Karpas-422 (cell line): ENCODE results near the gene ARMCX1. TPM values are rescaled to one million over a fixed set of nuclear protein-coding genes. Genes with fewer than 3 reads are reported as not detected.
"Not testable (repeated sequence)": the region's sequence is repeated elsewhere in the genome, so short reads cannot be mapped to it uniquely, and the experiment has no call there.

Experiments
- DNase-seq: peaks from one replicate; pipeline ENCODE4 v3.0.0-alpha.2; 2015
- H2AFZ ChIP-seq: fragments of 200-600 bp; sonication (generic); 2 replicates; pipeline ENCODE4 v1.6.1; 2014; ENCODE audit warnings: antibody characterized with exemption, low read length, mixed read lengths
- H3K27ac ChIP-seq: fragments of 200-600 bp; sonication (generic); 2 replicates; pipeline ENCODE4 v1.5.1; 2014; ENCODE audit warnings: mild to moderate bottlenecking, low read length, moderate library complexity
- H3K27me3 ChIP-seq: fragments of 200-600 bp; sonication (generic); 2 replicates; pipeline ENCODE4 v1.6.1; 2014; ENCODE audit warnings: low read length, mixed read lengths
- H3K36me3 ChIP-seq: fragments of 200-600 bp; sonication (generic); 2 replicates; pipeline ENCODE4 v1.6.1; 2014; ENCODE audit warnings: low read length, mixed read lengths; ENCODE audit not compliant: insufficient read depth
- H3K4me1 ChIP-seq: fragments of 200-600 bp; sonication (generic); 2 replicates; pipeline ENCODE4 v1.6.1; 2014; ENCODE audit warnings: mild to moderate bottlenecking, low read length, mixed read lengths
- H3K4me2 ChIP-seq: fragments of 200-600 bp; sonication (generic); 2 replicates; pipeline ENCODE4 v1.6.1; 2014; ENCODE audit warnings: low read length, low read depth, mild to moderate bottlenecking; ENCODE audit not compliant: poor library complexity, severe bottlenecking
- H3K4me3 ChIP-seq: fragments of 200-600 bp; sonication (generic); 2 replicates; pipeline ENCODE4 v1.5.1; 2014; ENCODE audit warnings: mild to moderate bottlenecking, antibody characterized with exemption, low read length, mixed read lengths
- H3K79me2 ChIP-seq: fragments of 200-600 bp; sonication (generic); 2 replicates; pipeline ENCODE4 v1.6.1; 2014; ENCODE audit warnings: mild to moderate bottlenecking, low read length, mixed read lengths
- H3K9ac ChIP-seq: fragments of 200-600 bp; sonication (generic); 2 replicates; pipeline ENCODE4 v1.6.0; 2014; ENCODE audit warnings: low read length
- H3K9me2 ChIP-seq: fragments of 200-600 bp; sonication (generic), shearing (Covaris generic); replicated peaks from 2 replicates; pipeline ENCODE4 v1.6.0; 2014; ENCODE audit warnings: mild to moderate bottlenecking, low read length, moderate library complexity; ENCODE audit not compliant: insufficient read depth
- H3K9me3 ChIP-seq: fragments of 300-700, 200-600 bp; sonication (generic); 2 replicates; pipeline ENCODE4 v1.6.1; 2014; ENCODE audit warnings: low read length, mixed read lengths
- H4K20me1 ChIP-seq: fragments of 200-600 bp; sonication (generic); 2 replicates; pipeline ENCODE4 v1.6.1; 2014; ENCODE audit warnings: mild to moderate bottlenecking, antibody characterized with exemption, low read length, low read depth; ENCODE audit not compliant: insufficient read depth
- total RNA-seq: library from RNA; depleted of rRNA; stranded (reverse); fragments of >200 nt; shearing (Covaris generic); gene quantifications from 2 replicates; pipeline ENCODE4 v1.2.3, GENCODE V29; 2014; ENCODE audit warnings: low replicate concordance; rRNA removed

The ARMCX1 gene
- not detected in 2 replicates for total RNA-seq

DNA sequence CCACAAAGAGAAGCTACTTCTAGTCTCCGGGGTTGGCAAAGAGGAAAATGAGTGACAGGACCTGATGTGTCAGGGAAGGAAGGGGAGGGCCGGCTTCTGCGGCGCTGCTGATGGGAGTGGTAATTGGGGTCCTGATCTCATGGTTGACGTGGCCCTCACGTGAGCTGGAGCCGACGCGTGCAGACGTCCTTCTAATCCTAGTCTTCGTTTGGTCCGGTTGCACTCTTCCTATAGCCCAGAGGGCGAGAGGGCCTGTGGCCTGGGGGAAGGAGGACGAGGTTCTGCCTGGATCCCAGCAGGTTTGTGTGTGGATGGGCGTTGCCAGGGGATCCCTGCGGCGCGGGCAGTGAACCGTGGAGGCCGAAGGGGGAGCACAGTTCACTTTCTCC, at the start of gene ARMCX1:
ARMCX1 (plus strand) TSS at position 186 of the 389 bp plus-strand sequence. CDS start 2,384 bp downstream, outside the sequence.
- no peak for DNase-seq
- Histone ChIP-seq H3K4me3 (no peak within 1 kb of the TSS), H2AFZ (no peak within 1 kb of the TSS)

DNA sequence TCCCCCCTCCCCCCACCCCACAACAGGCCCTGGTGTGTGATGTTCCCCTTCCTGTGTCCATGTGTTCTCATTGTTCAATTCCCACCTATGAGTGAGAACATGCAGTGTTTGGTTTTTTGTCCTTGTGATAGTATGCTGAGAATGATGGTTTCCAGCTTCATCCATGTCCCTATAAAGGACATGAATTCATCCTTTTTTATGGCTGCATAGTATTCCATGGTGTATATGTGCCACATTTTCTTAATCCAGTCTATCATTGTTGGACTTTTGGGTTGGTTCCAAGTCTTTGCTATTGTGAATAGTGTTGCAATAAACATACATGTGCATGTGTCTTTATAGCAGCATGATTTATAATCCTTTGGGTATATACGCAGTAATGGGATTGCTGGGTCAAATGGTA, 47.4 kb upstream of the ARMCX1 start:
- not testable (repeated sequence) for H3K4me3 ChIP-seq, DNase-seq, H3K4me2 ChIP-seq, H3K9me3 ChIP-seq, H3K9me2 ChIP-seq, H3K27ac ChIP-seq, H3K36me3 ChIP-seq, H4K20me1 ChIP-seq, H2AFZ ChIP-seq, H3K4me1 ChIP-seq, H3K9ac ChIP-seq, H3K79me2 ChIP-seq, H3K27me3 ChIP-seq

More for the DNA sequence above, at the start of gene ARMCX1:
- Histone ChIP-seq H3K4me1 (no peaks in the 10 kb centered on the region), H3K4me2 (no peak within 1 kb of the TSS), H3K27me3 (no peaks in the 10 kb centered on the region), H3K9ac (no peak within 1 kb of the TSS), H3K9me2 (no peaks in the 10 kb centered on the region), H3K27ac (no peak within 1 kb of the TSS), H3K79me2 (no peaks in the 10 kb centered on the region), H3K9me3 (no peaks in the 10 kb centered on the region), H3K36me3 (no peaks in the 10 kb centered on the region), H4K20me1 (no peaks in the 10 kb centered on the region)

DNA sequence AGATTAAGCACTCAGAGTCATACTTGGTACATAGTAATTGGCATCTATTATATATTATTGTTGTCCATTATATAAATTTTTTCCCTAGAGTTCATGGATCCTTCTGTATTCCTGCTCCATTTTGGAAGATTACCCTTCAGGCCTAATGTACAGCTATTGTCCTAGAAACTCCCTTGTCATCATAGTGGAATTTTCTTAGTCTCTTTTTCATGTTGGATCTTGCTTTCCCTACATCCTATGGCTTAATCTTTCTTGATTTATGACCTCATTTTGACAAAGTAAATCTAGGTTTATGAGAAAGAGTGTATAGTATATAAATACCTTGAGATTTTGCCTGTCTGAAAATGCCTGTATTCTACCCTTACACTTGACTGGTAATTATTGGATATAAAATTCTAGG, 43.0 kb upstream of the ARMCX1 start:
- Histone ChIP-seq H3K4me3 (no peak overlapping the region), H3K9me3 (no peaks in the 10 kb centered on the region), H3K4me1 (no peaks in the 10 kb centered on the region), H2AFZ (no peak overlapping the region), H4K20me1 (no peaks in the 10 kb centered on the region), H3K9ac (no peak overlapping the region), H3K27me3 (no peaks in the 10 kb centered on the region), H3K27ac (no peak overlapping the region), H3K36me3 (no peaks in the 10 kb centered on the region), H3K4me2 (no peak overlapping the region), H3K9me2 (no peaks in the 10 kb centered on the region), H3K79me2 (no peaks in the 10 kb centered on the region)
- DNase-seq = no peak

DNA sequence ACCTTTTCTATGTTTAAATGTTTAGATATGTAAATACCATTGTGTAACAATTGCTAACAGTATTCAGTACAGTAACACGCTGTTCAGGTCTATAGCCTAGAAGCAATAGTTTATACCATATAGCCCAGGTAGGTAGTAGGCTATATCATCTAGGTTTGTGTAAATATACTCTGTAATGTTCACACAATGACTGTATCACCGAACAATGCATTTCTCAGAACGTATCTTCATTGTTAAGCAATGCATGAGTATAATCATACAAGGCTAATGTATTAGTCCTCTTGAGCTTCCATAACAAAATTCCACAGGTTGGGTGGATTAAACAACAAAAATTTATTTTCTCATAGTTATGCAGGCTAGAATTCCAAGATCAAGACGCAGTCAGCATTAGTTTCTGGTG, 42.4 kb upstream of the ARMCX1 start:
- H3K79me2 ChIP-seq = no peaks in the 10 kb centered on the region
- no peaks in the 10 kb centered on the region for H4K20me1 ChIP-seq
- H3K4me1 ChIP-seq = no peaks in the 10 kb centered on the region
- H3K27me3 ChIP-seq = no peaks in the 10 kb centered on the region
- H2AFZ ChIP-seq = no peak overlapping the region
- no peaks in the 10 kb centered on the region for H3K9me3 ChIP-seq
- no peak overlapping the region for H3K9ac ChIP-seq
- H3K27ac ChIP-seq = no peak overlapping the region
- H3K4me3 ChIP-seq = no peak overlapping the region
- DNase-seq = no peak
- H3K4me2 ChIP-seq = no peak overlapping the region
- no peaks in the 10 kb centered on the region for H3K36me3 ChIP-seq
- no peaks in the 10 kb centered on the region for H3K9me2 ChIP-seq

DNA sequence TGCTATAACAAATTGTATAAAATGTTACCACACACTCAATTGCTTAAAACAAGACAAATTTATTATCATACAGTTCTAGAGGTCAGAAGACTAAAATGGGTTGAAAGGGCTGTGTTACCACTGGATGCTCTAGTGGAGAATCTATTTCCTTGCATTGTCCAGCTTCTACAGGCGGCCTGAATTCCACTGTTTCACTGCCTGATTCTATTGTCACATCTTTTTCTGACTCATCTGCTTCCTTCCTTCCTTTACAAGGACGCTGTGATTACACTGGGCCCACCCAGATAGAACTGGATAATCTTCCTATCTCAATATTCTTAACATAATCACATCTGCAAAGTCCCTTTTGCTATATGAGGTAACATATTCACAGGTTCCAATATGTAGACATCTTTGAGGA, 19.4 kb upstream of the ARMCX1 start:
- Histone ChIP-seq H3K36me3 (no peaks in the 10 kb centered on the region), H4K20me1 (no peaks in the 10 kb centered on the region)

DNA sequence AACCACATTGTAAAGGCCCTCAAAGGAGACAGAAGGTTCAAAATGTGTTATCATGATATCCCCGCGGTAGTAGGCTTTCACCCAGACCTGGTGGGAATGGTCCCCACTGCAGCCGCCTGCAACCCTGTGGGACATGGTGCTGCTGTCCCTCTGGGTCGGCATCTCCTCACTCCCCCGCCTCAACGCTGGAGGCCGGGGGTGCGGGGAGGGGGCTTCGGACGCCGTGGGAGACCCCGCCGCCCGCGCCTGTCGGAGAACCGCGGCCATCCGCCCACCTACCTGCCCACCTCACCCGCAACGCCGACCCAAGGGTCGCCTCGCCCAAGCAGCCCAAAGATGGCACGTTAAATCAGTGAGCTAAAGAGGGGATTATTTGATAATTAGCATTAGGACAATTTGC, 11.2 kb upstream of the ARMCX1 start:
- no peak for DNase-seq

More for the DNA sequence above, 19.4 kb upstream of the ARMCX1 start:
- H3K27ac ChIP-seq = no peak overlapping the region
- no peaks in the 10 kb centered on the region for H3K9me2 ChIP-seq
- H3K9ac ChIP-seq = no peak overlapping the region
- no peak overlapping the region for H3K4me3 ChIP-seq
- no peaks in the 10 kb centered on the region for H3K79me2 ChIP-seq
- no peaks in the 10 kb centered on the region for H3K9me3 ChIP-seq
- H3K4me1 ChIP-seq = no peaks in the 10 kb centered on the region
- no peak for DNase-seq
- H2AFZ ChIP-seq = no peak overlapping the region
- H3K27me3 ChIP-seq = no peaks in the 10 kb centered on the region
- no peak overlapping the region for H3K4me2 ChIP-seq

DNA sequence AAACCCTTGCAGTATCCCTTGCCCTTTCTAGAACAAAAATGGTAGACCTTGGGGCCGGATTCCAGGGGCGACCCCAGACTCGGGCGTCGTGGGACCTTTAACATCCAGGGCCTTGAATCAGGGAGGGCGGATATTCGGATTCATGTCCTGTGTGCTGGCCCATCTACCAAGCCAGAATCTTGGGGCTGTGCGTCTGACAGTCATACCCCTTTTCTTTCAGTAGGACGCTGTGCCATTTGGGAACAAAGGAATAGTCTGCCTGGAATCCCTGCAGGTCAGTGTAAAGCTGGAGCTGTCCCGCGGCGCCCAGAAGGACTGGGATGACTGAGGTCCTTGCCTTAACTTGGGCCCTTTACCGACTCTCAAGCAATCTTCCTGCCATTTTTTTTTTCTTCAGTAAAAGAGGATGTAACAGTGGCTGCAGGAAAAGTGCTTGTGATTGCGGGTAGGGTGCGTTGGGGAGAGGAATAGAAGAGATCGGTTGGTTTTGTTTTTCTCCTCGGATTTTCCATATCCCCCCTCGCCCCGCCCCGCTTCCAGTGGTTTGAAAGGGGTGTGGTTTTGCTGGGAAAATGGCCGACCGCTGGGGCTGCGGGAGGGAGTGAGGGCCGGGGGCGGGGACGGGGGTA, 518 bp downstream of the ARMCX1 start:
- no peak overlapping the region for H3K9ac ChIP-seq
- H2AFZ ChIP-seq = no peak overlapping the region
- H3K27ac ChIP-seq = no peak overlapping the region
- no peaks in the 10 kb centered on the region for H3K36me3 ChIP-seq
- H3K9me3 ChIP-seq = no peaks in the 10 kb centered on the region
- no peak for DNase-seq
- H3K4me1 ChIP-seq = no peaks in the 10 kb centered on the region
- H3K4me3 ChIP-seq = no peak overlapping the region
- no peaks in the 10 kb centered on the region for H4K20me1 ChIP-seq
- no peaks in the 10 kb centered on the region for H3K27me3 ChIP-seq
- H3K79me2 ChIP-seq = no peaks in the 10 kb centered on the region
- no peak overlapping the region for H3K4me2 ChIP-seq
- H3K9me2 ChIP-seq = no peaks in the 10 kb centered on the region

More for the DNA sequence above, 11.2 kb upstream of the ARMCX1 start:
- Histone ChIP-seq H3K4me3 (no peak overlapping the region), H3K9ac (no peak overlapping the region), H2AFZ (no peak overlapping the region), H3K9me2 (no peaks in the 10 kb centered on the region), H3K27ac (no peak overlapping the region), H3K27me3 (no peaks in the 10 kb centered on the region), H3K4me2 (no peak overlapping the region), H4K20me1 (no peaks in the 10 kb centered on the region), H3K9me3 (no peaks in the 10 kb centered on the region), H3K4me1 (no peaks in the 10 kb centered on the region), H3K36me3 (no peaks in the 10 kb centered on the region), H3K79me2 (no peaks in the 10 kb centered on the region)

DNA sequence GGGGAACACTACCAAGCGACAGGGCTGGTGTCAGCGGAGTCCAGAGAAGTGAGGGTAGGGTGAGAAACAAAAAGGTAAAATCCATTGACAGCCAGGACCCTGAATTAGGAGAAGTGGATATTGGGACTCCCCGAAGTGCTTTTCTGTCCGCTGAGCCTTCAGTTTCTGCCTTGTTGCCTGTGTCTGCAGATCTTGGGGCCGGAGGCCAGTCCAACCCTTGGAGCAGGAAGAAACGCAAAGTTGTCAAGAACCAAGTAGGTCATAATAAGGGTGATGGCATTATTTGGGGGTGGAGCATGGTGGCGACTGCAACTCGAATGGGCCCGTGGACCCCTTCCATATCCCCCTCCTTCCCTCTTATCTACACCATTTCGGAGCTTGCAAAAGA, 1.0 kb downstream of the ARMCX1 start:
- no peaks in the 10 kb centered on the region for H3K79me2 ChIP-seq
- no peaks in the 10 kb centered on the region for H3K9me3 ChIP-seq
- H3K36me3 ChIP-seq = no peaks in the 10 kb centered on the region
- H3K9me2 ChIP-seq = no peaks in the 10 kb centered on the region
- H3K4me2 ChIP-seq = no peak overlapping the region
- H3K4me1 ChIP-seq = no peaks in the 10 kb centered on the region
- no peak for DNase-seq
- no peak overlapping the region for H3K9ac ChIP-seq
- H3K27ac ChIP-seq = no peak overlapping the region
- no peaks in the 10 kb centered on the region for H3K27me3 ChIP-seq
- no peak overlapping the region for H2AFZ ChIP-seq
- H3K4me3 ChIP-seq = no peak overlapping the region
- no peaks in the 10 kb centered on the region for H4K20me1 ChIP-seq
